B cell (primary cell): Measurements from ENCODE around the gene F12.

Experiments used
- CTCF ChIP-seq: fragments of 200-600 bp; IDR thresholded peaks from one replicate; pipeline ENCODE4 v1.8.0; 2022; ENCODE audit warnings: antibody characterized with exemption, mild to moderate bottlenecking
- EZH2 ChIP-seq: IDR thresholded peaks from 2 replicates; pipeline ENCODE4 v1.6.1; 2012; ENCODE audit warnings: borderline replicate concordance, low read depth, mild to moderate bottlenecking, moderate library complexity, low read length; ENCODE audit not compliant: insufficient read depth, poor library complexity, severe bottlenecking

GRCh38 chr5:177443144-177443983 is 34.0 kb upstream of the F12 start:
- TF ChIP-seq CTCF (no peak), EZH2 (no peak)
